Measurements from ENCODE around the gene PARN.
A peak's percentile ranks its signal among the peaks of the same experiment; 100 is the strongest.
"Not testable (repeated sequence)": the region's sequence is repeated elsewhere in the genome, so short reads cannot be mapped to it uniquely, and the experiment has no call there.

PARN gene

DNA sequence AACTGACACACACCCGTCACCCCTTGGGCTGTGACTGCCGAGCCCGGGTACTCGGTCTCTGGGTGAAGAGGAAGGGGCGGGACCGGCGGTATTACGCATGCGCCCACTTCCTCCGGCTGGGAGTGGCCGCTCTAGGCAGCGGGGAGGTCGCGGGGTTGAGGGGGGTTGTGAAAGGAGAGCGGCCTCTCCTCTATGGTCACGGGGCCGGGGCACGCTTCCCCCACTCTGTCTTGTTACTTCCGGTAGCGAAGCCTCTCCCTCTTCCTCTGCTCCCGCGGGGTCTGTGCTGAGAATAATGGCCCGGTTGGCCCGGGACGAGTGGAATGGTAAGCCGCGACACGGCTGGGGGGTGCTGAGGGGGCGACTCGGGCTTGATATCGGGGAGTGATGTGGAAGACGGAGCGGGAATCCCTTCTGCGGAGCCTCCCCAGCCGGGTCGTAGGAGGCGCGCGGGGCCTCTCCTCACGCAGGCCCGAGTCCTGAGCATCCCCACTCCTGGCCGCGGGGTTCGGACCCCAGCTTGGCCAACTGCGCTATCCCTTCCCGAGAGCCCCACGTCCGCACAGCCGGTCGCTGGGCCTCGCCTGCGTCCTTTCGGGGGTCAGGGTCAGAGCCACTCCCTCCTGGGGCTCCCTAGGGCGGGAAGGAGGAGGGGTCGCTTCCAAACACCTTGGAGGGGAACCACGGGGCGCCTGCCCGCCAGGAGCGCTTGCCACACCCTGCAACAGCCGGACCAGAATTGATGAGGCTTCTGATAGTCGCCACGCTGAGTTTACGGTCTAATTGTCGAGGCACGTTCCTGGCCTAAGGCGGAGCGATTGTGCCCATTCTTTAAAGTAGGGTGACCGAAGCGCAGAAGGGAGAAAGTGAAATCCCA lies 2.9 kb upstream of the PARN start, which contains the start of gene BFAR:
Gene BFAR, plus strand, starts transcription at position 259 of the 877 bp plus-strand sequence. CDS start 11,396 bp downstream, outside the sequence.
- H3K4me1 ChIP-seq (ENCODE audit: control insufficient read depth, insufficient read depth, low read length, unreplicated experiment): peaks cover 32% of the 10 kb centered on the region
- H3K4me3 ChIP-seq (ENCODE audit: low read depth, low read length): peak within 1 kb of the TSS; percentile 87
- peak within 1 kb of the TSS; percentile 87 for H2AFZ ChIP-seq (ENCODE audit: low read length, unreplicated experiment)
- H3K27ac ChIP-seq (ENCODE audit: low read depth, low read length): peak within 1 kb of the TSS; percentile 89
- peaks cover 14% of the 10 kb centered on the region for H3K36me3 ChIP-seq (ENCODE audit: insufficient read depth, low read length)
- no peaks in the 10 kb centered on the region for H3K27me3 ChIP-seq (ENCODE audit: insufficient read depth, low read length)
- peaks cover 70% of the 10 kb centered on the region for H3K79me2 ChIP-seq (ENCODE audit: control insufficient read depth, insufficient read depth, low read length, unreplicated experiment)

DNA sequence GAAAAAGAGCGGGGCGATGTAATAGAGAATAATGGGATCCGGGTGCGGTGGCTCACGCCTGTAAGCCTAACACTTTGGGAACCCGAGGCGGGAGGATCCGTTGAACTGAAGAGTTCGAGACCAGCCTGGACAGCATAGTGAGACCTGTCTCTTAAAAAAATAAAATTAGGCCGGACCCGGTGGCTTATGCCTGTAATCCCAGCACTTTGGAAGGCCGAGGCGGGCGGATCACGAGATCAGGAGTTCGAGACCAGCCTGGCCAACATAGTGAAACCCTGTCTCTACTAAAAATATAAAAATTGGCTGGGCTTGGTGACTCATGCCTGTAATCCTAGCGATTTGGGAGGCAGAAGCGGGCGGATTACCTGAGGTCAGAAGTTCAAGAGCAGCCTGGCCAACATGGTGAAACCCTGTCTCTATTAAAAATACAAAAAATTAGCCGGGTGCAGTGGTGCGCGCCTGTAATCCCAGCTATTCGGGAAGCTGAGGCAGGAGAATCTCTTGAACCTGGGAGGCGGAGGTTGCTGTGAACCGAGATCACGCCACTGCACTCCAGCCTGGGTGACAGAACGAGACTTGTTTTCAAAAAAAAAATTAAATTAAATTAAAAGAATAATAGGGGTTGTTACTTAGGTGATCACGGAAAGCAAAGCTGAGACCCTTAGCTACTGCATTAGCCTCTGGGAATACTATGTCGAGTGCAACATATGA lies 715 bp upstream of the PARN start:
- Histone ChIP-seq H3K79me2 (ENCODE audit: control insufficient read depth, insufficient read depth, low read length, unreplicated experiment) (peaks cover 51% of the 10 kb centered on the region), H3K4me1 (ENCODE audit: control insufficient read depth, insufficient read depth, low read length, unreplicated experiment) (peaks cover 32% of the 10 kb centered on the region), H3K27ac (ENCODE audit: low read depth, low read length) (peak overlapping the region; percentile 85)

DNA sequence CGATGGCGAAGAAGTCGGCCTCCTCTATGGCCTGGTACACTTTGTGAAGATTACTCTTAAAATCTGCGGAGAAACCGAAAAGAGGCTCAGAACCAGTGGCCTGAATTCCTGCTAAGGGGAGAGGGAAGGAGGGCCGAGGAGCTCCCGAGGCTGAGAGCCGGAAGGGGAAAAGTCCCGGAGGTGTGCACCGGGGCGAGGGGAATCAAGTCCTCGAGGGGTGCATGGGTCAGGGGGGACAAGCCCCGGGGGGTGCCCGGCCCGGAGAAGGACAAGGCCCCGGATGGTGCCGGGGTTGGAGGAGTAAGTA lies 495 bp downstream of the PARN start:
- peak overlapping the region; percentile 60; the same call in 1 of the 2 replicates for H3K27ac ChIP-seq (ENCODE audit: low read depth, low read length)
- peaks cover 24% of the 10 kb centered on the region for H3K4me1 ChIP-seq (ENCODE audit: control insufficient read depth, insufficient read depth, low read length, unreplicated experiment)
- H2AFZ ChIP-seq (ENCODE audit: low read length, unreplicated experiment): peak overlapping the region; percentile 74
- peaks cover 39% of the 10 kb centered on the region for H3K79me2 ChIP-seq (ENCODE audit: control insufficient read depth, insufficient read depth, low read length, unreplicated experiment)
- peaks cover 22% of the 10 kb centered on the region; the same call in 1 of the 2 replicates for H3K36me3 ChIP-seq (ENCODE audit: insufficient read depth, low read length)
- peak overlapping the region; percentile 90 for H3K4me3 ChIP-seq (ENCODE audit: low read depth, low read length)
- H3K27me3 ChIP-seq (ENCODE audit: insufficient read depth, low read length): no peaks in the 10 kb centered on the region

More for the DNA sequence above, 715 bp upstream of the PARN start:
- H3K4me3 ChIP-seq (ENCODE audit: low read depth, low read length): peak overlapping the region; percentile 90
- H3K27me3 ChIP-seq (ENCODE audit: insufficient read depth, low read length): not testable (repeated sequence)
- H2AFZ ChIP-seq (ENCODE audit: low read length, unreplicated experiment): peak overlapping the region; percentile 92
- peaks cover 22% of the 10 kb centered on the region; the same call in 1 of the 2 replicates for H3K36me3 ChIP-seq (ENCODE audit: insufficient read depth, low read length)

DNA sequence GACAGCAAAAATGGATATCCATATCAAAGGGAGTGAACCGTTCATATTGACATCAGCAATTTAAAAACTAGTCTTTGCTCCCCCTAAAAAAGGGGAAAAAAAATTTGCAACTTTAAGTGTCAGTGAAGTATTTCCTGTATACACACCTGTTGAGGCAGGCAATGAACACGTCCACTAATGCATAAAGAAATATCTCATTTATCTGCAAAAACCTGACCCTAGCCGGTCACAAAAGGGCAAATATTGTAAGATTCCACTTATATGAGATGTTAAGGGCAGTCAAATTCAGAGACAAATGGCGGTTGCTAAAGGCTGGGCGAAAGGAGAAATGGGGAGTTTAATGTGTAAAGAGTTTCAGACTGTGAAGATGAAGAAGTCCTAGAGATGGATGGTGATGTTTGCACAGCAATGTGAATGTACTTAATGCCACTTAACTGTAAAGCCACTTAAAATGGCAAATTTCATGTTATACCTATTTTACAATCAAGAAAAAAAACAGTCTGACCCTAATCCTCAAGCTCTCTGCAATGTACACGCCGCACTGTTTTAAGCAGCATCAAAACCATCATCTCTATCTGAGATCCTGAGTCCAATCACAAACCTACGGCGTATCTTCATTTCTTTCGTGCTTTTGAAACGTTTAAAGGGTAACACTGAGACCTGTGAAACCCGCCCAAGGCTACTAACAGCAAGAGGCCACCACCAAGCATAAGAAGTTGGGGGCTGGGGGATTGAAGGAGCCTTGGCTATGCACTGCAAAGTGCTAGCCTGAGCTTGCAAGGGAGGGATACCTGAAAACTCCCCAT lies 1.1 kb downstream of the PARN start:
- Histone ChIP-seq H3K27me3 (ENCODE audit: insufficient read depth, low read length) (no peaks in the 10 kb centered on the region), H3K36me3 (ENCODE audit: insufficient read depth, low read length) (peaks cover 26% of the 10 kb centered on the region; the same call in 1 of the 2 replicates), H3K4me1 (ENCODE audit: control insufficient read depth, insufficient read depth, low read length, unreplicated experiment) (peaks cover 21% of the 10 kb centered on the region), H3K79me2 (ENCODE audit: control insufficient read depth, insufficient read depth, low read length, unreplicated experiment) (peaks cover 34% of the 10 kb centered on the region), H3K4me3 (ENCODE audit: low read depth, low read length) (peak overlapping the region; percentile 90), H3K27ac (ENCODE audit: low read depth, low read length) (peak overlapping the region; percentile 60), H2AFZ (ENCODE audit: low read length, unreplicated experiment) (peak overlapping the region; percentile 74)

DNA sequence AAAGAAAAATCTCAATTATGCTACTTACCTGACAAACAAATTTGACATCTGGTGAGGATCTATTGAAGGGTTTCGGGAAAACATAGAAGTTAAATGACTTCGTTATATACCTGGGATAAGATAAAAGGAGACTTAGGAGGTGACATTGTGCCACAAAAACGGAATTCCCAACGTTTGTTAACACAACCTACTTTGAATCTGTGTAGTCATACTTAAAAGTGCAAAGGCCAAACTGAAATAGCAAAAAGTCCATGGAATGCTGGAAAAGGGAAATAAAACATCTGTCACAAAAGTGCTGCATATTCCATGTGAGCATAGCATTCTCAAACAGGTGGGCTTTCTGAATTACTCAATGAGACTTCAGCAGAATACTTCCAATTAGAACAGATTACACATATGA lies 3.0 kb downstream of the PARN start:
- no peak overlapping the region for H3K4me3 ChIP-seq (ENCODE audit: low read depth, low read length)
- H3K27me3 ChIP-seq (ENCODE audit: insufficient read depth, low read length): no peaks in the 10 kb centered on the region
- H3K27ac ChIP-seq (ENCODE audit: low read depth, low read length): no peak overlapping the region
- H2AFZ ChIP-seq (ENCODE audit: low read length, unreplicated experiment): no peak overlapping the region
- H3K4me1 ChIP-seq (ENCODE audit: control insufficient read depth, insufficient read depth, low read length, unreplicated experiment): peaks cover 19% of the 10 kb centered on the region
- H3K79me2 ChIP-seq (ENCODE audit: control insufficient read depth, insufficient read depth, low read length, unreplicated experiment): peaks cover 21% of the 10 kb centered on the region
- peaks cover 29% of the 10 kb centered on the region; the same call in 1 of the 2 replicates for H3K36me3 ChIP-seq (ENCODE audit: insufficient read depth, low read length)

DNA sequence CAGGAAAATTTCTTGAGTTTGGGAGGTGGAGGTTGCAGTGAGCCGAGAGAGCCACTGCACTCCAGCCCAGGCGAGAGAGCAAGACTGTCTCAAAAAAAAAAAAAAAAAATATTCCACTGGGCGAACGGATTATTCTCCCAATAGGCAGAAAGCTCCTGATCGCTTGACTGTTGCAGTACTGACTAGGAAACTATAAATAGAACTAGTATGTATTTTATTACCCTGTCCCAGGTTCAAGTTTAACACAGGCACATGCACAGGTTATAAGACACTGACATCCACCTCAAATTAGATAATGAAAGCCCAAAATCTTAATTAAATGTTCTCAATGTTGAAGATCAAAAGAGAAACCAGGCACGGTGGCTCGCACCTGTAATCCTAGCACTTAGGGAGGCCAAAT lies 11.5 kb downstream of the PARN start:
- Histone ChIP-seq H2AFZ (ENCODE audit: low read length, unreplicated experiment) (no peak overlapping the region), H3K27ac (ENCODE audit: low read depth, low read length) (no peak overlapping the region), H3K36me3 (ENCODE audit: insufficient read depth, low read length) (peaks cover 13% of the 10 kb centered on the region), H3K27me3 (ENCODE audit: insufficient read depth, low read length) (no peaks in the 10 kb centered on the region), H3K4me3 (ENCODE audit: low read depth, low read length) (no peak overlapping the region), H3K79me2 (ENCODE audit: control insufficient read depth, insufficient read depth, low read length, unreplicated experiment) (no peaks in the 10 kb centered on the region), H3K4me1 (ENCODE audit: control insufficient read depth, insufficient read depth, low read length, unreplicated experiment) (no peaks in the 10 kb centered on the region)

DNA sequence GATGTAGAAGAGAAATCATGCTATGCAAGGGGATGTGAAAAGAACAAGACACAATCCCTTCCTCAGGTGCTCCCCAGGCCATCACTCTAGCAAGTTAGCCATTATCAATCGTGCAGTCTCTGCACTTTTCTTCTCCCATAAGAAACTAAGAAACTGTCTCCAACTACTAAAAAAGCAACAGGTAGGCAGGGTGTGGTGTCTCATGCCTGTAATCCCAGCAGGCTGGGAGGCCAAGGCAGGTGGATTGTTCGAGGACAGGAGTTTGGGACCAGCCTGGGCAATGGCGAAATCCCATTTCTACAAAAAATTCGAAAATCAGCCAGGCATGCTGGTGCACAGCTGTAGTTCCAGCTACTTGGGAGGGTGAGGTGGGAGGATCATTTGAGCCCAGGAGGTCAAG lies 13.8 kb downstream of the PARN start:
- Histone ChIP-seq H3K4me1 (ENCODE audit: control insufficient read depth, insufficient read depth, low read length, unreplicated experiment) (no peaks in the 10 kb centered on the region), H3K27ac (ENCODE audit: low read depth, low read length) (no peak overlapping the region), H3K79me2 (ENCODE audit: control insufficient read depth, insufficient read depth, low read length, unreplicated experiment) (no peaks in the 10 kb centered on the region), H3K4me3 (ENCODE audit: low read depth, low read length) (no peak overlapping the region), H2AFZ (ENCODE audit: low read length, unreplicated experiment) (no peak overlapping the region), H3K27me3 (ENCODE audit: insufficient read depth, low read length) (no peaks in the 10 kb centered on the region), H3K36me3 (ENCODE audit: insufficient read depth, low read length) (peaks cover 13% of the 10 kb centered on the region)

DNA sequence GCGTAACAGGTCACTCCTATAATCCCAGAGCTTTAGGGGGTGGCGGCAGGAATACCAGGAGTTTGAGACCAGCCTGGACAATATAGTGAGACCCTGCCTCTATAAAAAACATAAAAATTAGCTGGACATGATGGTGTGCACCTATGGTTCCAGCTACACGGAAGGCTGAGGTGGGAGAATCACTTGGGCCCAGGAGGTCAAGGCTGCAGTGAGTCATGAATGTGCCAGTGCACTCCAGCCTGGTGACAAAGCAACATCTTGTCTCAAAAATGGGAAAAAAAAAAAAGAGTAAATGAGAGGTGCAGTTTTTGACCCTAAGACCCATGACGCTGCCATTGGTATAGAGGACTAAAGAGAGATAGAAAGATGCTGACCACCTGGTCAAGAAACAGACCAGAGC lies 16.1 kb downstream of the PARN start:
- no peak overlapping the region for H3K4me3 ChIP-seq (ENCODE audit: low read depth, low read length)
- H3K79me2 ChIP-seq (ENCODE audit: control insufficient read depth, insufficient read depth, low read length, unreplicated experiment): no peaks in the 10 kb centered on the region
- H3K27ac ChIP-seq (ENCODE audit: low read depth, low read length): no peak overlapping the region
- peaks cover 19% of the 10 kb centered on the region for H3K36me3 ChIP-seq (ENCODE audit: insufficient read depth, low read length)
- no peak overlapping the region for H2AFZ ChIP-seq (ENCODE audit: low read length, unreplicated experiment)
- H3K4me1 ChIP-seq (ENCODE audit: control insufficient read depth, insufficient read depth, low read length, unreplicated experiment): no peaks in the 10 kb centered on the region
- H3K27me3 ChIP-seq (ENCODE audit: insufficient read depth, low read length): no peaks in the 10 kb centered on the region

DNA sequence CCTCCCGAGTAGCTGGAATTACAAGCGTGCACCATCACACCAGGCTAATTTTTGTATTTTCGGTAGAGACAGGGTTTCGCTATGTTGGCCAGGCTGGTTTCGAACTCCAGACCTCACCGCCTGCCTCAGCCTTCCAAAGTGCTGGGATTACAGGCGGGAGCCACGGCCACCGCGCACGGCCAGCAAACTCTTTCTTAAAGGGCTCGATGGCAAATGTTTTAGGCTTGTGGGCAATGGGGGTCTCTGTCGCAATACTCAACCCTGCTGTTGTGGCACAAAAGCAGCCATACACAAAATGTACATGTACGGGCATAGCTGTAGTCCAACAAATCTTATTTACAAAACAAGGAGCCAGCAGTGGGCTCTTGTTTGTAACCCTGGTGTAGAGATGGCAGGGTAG lies 18.4 kb downstream of the PARN start:
- Histone ChIP-seq H2AFZ (ENCODE audit: low read length, unreplicated experiment) (no peak overlapping the region), H3K4me1 (ENCODE audit: control insufficient read depth, insufficient read depth, low read length, unreplicated experiment) (no peaks in the 10 kb centered on the region), H3K79me2 (ENCODE audit: control insufficient read depth, insufficient read depth, low read length, unreplicated experiment) (no peaks in the 10 kb centered on the region), H3K4me3 (ENCODE audit: low read depth, low read length) (no peak overlapping the region), H3K36me3 (ENCODE audit: insufficient read depth, low read length) (peaks cover 29% of the 10 kb centered on the region), H3K27me3 (ENCODE audit: insufficient read depth, low read length) (no peaks in the 10 kb centered on the region), H3K27ac (ENCODE audit: low read depth, low read length) (no peak overlapping the region)

DNA sequence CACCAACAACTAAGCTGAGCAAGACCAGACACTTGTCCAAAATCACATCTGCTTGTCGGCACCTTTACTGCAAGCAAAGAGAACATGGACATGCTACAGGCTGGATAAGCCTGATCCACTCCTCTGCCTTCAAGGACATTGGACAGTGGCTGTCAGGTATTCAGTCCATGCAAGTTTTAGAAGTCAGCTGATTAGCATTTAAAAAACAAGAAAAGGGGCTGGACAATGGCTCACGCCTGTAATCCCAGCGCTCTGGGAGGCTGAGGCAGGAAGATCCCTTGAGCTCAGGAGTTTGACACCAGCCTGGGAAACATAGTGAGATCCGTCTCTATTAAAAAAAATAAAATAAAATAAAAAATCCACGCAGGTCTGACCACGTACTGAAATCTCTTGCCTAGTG lies 20.3 kb downstream of the PARN start:
- H3K79me2 ChIP-seq (ENCODE audit: control insufficient read depth, insufficient read depth, low read length, unreplicated experiment): no peaks in the 10 kb centered on the region
- no peak overlapping the region for H2AFZ ChIP-seq (ENCODE audit: low read length, unreplicated experiment)
- H3K27me3 ChIP-seq (ENCODE audit: insufficient read depth, low read length): no peaks in the 10 kb centered on the region
- no peaks in the 10 kb centered on the region for H3K4me1 ChIP-seq (ENCODE audit: control insufficient read depth, insufficient read depth, low read length, unreplicated experiment)
- peaks cover 17% of the 10 kb centered on the region for H3K36me3 ChIP-seq (ENCODE audit: insufficient read depth, low read length)
- H3K27ac ChIP-seq (ENCODE audit: low read depth, low read length): no peak overlapping the region
- H3K4me3 ChIP-seq (ENCODE audit: low read depth, low read length): no peak overlapping the region
